ENCODE results near the gene NOSIP.
"Not testable (repeated sequence)": the region's sequence is repeated elsewhere in the genome, so short reads cannot be mapped to it uniquely, and the experiment has no call there.

Gene NOSIP, protein sequence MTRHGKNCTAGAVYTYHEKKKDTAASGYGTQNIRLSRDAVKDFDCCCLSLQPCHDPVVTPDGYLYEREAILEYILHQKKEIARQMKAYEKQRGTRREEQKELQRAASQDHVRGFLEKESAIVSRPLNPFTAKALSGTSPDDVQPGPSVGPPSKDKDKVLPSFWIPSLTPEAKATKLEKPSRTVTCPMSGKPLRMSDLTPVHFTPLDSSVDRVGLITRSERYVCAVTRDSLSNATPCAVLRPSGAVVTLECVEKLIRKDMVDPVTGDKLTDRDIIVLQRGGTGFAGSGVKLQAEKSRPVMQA

DNA sequence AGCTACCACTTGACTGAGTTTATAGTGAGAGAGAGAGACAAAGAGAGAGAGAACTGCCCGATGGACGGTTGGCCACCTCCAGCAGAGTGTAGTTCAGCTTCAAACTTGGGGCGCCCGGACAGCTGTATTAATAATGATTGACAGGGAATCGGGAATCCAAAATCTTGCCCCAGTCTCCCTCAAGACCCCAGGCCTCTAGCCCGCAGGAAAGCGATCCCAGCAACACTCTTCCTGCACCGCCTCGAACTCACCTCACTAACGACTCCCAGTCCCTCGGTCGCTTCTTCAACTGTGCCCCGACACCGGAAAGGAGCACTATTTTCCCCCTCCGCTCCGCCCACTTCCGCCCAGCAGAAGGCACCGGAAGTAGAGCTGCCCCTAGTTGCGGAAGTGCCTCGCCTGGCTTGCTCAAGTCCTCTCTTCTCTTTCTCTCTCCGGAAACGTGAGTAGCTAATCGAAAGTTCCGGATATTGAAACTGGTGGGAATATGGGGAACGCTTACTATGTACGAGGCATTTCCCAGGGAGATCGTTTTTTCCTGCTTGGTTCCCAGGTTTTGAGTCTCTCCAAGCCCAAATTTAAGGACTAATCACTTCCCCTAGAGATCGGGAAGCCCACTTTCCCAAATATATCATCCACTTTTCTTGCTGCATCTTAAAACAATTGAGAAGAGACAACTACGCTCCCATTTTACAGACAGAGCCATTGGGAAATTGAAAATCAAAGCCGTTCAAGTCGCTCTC is at the start of gene NOSIP:
Gene NOSIP, minus strand, starts transcription at position 293 of the 743 bp plus-strand sequence. CDS start 19,865 bp downstream, outside the sequence.
- H3K27ac ChIP-seq: peak within 1 kb of the TSS; percentile 52
- DNase-seq (ENCODE audit: low read depth, low spot score): peak; percentile 88

DNA sequence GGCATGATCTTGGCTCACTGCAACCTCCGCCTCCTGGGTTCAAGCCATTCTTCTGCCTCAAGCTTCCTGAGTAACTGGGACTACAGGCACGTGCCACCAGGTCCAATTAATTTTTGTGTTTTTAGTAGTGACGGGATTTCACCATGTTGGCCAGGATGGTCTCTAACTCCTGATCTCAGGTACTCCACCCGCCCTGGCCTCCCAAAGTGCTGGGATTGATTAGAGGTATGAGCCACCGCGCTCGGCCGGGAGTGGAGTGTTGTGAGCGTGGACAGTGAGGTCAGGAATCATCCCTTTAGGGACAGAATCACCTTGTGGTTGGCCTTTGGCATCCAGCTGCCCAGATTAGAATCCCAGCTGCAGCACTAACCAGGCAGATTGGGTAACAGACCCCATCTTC is 49.3 kb upstream of the NOSIP start:
- no peak for DNase-seq (ENCODE audit: low read depth, low spot score)
- H3K27ac ChIP-seq: no peak overlapping the region

DNA sequence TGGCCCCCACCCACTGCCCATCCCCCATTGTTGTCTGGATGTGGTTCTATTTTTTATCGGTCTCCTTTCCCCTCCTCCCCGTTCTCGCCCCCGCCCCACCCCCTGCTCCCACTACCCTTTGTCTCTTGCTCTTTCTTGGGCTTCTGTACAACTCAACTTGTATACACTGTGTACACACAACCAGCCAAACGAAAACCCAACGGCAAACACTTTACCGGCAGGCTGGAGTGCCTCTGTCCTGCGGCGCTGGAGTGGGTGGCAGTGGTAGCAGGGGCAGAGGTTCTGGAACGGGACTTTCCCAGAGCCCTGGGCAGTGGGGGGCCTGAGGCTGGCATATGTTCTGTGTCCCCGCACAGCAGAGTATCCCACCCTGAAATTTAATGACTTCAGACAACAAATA is 45.9 kb upstream of the NOSIP start:
- no peak overlapping the region for H3K27ac ChIP-seq
- no peak for DNase-seq (ENCODE audit: low read depth, low spot score)

DNA sequence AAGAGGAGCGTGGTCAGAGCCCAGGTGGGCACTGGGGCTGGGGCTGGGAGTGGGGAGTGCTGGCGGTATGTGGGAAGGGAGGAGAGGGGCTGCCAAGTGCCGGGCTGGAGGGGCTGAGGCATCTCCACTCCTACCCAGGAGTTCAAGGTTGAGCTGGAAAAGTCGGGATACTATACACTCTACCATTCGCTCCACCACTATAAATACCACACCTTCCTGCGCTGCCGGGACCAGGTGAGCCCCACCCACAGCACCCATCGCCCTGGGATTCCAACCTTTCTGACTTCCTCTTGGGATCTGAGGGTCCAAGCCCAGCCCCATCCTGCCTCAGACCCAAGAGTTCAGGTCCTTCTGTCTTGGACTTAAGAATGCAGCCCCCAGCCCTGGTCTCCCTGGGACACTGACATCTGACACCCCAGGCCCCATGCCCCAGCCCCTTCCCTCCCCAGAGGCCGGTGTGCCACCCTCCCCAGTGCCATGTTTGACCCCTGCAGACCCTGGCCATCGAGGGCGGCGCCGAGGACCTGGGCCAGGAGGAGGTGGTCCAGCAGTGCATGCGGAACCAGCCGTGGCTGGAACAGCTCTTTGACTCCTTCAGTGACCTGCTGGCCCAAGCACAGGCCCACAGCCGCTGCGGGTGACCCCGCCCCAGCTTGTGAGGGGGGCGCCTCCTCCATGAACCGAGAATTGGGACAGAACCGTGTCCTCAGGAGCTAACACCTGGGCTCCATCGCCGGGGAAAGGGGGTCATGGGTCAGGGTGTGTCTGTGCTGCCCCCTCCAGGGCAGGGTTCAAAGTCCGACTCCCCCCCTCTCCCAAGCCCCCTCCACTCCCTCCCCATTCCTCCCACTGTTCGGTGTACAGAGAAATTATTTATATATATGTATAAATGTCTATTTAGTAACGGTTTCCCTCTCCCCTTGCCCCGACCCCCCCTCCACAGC is 44.9 kb upstream of the NOSIP start:
- no peak for DNase-seq (ENCODE audit: low read depth, low spot score)
- H3K27ac ChIP-seq: no peak overlapping the region

DNA sequence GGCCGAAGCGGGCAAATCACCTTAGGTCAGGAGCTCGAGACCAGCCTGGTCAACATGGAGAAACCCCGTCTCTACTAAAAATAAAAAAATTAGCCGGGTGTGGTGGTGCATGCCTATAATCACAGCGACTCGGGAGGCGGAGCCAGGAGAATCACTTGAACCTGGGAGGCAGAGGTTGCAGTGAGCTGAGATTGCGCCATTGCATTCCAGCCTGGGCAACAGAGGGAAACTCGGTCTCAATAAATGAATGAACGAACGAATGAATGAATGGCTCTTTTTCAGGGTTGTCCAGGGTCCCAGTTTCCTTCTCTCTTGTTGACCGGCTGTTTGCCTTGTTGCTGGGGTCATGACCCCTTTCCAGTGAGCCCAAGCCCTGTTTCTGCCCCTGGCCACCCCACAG is 37.5 kb upstream of the NOSIP start:
- not testable (repeated sequence) for DNase-seq (ENCODE audit: low read depth, low spot score); H3K27ac ChIP-seq

DNA sequence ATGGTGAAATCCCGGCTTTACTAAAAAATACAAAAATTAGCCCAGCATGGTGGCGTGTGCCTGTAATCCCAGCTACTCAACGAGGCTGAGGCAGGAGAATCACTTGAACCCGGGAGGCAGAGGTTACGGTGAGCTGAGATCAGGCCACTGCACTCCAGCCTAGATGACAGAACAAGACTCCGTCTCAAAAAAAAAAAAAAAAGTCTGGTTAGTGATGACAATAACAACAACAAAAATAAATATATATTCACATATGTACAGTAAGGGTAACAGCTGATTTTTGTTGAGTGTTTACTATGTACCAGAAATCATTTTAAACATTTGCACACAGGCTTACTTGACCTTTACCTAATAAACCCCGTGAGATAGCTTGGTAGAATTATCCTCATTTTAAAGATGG is 36.6 kb upstream of the NOSIP start:
- DNase-seq (ENCODE audit: low read depth, low spot score): no peak
- no peak overlapping the region for H3K27ac ChIP-seq

GRCh38 chr19:49616532-49616931 is 36.2 kb upstream of the NOSIP start:
- H3K27ac ChIP-seq: no peak overlapping the region
- no peak for DNase-seq (ENCODE audit: low read depth, low spot score)

GRCh38 chr19:49615861-49616260 is 35.5 kb upstream of the NOSIP start:
- DNase-seq (ENCODE audit: low read depth, low spot score): no peak
- H3K27ac ChIP-seq: no peak overlapping the region

DNA sequence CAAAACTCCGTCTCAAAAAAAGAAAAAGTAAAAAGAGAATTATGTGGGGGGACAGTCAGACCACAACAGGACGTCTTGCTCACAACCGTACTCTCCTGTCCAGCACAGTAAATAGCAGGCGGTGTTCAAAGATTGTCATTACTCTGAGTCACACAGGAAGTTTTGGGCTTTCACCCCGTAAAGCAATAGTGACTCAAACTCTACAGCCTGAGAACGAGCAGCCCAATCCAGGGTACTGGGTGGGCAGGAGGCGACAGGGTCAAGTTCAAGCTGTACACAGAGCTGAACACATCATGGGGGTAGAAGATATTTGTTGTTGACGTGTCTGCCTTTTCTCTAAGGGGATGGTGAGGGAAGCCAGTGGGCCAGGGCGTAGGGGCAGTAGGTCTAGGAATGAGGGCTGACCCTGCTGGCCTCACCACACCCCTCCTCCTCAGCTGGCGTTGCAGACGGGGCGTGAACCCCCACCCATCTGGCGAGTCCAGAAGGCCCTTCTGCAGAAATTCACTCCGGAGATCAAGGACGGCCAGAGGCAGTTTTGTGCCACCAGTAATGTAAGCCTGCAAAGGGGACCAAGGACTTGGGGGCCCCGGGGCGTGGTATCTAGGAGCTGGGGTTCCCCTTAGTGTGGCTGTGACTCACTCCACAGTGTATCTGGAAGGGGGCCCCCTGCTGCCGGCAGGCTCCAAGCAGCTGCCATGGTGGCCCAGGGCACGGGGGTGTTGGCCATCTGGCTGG is 33.9 kb upstream of the NOSIP start:
- peak overlapping the region; percentile 79 for H3K27ac ChIP-seq
- DNase-seq (ENCODE audit: low read depth, low spot score): peak; percentile 22

DNA sequence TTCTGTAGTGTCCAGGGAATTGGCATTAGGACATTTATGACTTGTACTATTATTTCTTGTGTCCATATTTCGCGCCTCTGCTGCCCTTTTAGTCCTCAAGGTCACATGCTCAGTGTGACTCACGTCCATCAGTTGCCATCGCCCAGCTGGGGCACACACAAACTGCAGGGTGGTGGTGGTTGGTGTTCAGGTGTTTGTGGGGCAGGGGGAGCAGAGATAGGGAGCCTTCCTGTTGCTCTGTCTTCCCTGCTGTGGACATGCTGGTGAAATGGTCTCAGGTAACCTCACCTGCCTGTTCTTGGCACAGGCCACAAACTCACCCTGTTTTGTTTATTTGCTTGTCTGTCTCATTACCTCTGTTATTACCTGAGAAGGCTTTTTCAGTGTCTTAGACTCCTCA is 33.0 kb upstream of the NOSIP start:
- H3K27ac ChIP-seq: peak overlapping the region; percentile 79
- no peak for DNase-seq (ENCODE audit: low read depth, low spot score)

- DNase-seq (ENCODE audit: low read depth, low spot score): no peak
- no peak overlapping the region for H3K27ac ChIP-seq
Observed at GRCh38 chr19:49609499-49610092, 29.2 kb upstream of the NOSIP start.

GRCh38 chr19:49605605-49606004 is 25.2 kb upstream of the NOSIP start:
- no peak for DNase-seq (ENCODE audit: low read depth, low spot score)
- no peak overlapping the region for H3K27ac ChIP-seq

DNA sequence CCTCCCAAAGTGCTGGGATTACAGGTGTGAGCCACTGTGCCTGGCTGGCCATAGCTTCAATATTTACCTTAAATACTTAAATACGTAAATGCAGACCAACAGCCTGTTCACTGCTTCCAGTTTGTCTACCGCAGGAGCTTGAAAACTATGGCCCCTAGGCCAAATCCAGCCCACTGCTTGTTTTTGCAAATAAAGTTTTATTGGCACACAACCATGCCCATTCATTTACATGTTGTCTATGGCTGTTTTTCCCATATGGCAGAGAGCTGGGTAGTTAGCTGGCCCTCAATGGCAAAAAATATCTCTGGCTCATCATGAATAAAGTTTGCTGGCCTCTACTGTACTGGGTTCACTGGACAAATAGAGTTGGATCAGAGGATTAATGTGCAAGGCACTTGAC is 22.4 kb upstream of the NOSIP start:
- no peak for DNase-seq (ENCODE audit: low read depth, low spot score)

DNA sequence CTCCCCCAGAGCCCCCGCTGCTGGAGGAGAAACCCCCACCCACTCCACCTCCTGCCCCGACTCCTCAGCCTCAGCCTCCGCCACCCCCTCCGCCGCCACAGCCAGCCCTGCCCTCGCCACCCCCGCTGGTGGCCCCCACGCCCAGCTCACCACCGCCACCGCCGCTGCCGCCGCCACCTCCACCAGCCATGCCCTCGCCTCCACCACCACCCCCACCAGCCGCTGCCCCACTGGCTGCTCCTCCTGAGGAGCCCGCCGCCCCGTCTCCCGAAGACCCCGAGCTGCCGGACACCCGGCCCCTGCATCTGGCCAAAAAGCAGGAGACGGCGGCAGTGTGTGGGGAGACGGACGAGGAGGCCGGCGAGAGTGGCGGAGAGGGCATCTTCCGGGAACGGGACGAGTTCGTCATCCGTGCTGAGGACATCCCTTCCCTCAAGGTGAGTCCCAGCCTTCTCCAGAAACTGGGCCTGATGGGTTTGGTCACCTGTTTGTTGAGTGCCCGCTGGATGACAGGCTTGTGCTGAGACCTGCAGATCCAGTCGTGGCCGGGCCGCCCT is 21.2 kb upstream of the NOSIP start:
- no peak overlapping the region for H3K27ac ChIP-seq
- DNase-seq (ENCODE audit: low read depth, low spot score): no peak

More for the DNA sequence above, 22.4 kb upstream of the NOSIP start:
- H3K27ac ChIP-seq: no peak overlapping the region

DNA sequence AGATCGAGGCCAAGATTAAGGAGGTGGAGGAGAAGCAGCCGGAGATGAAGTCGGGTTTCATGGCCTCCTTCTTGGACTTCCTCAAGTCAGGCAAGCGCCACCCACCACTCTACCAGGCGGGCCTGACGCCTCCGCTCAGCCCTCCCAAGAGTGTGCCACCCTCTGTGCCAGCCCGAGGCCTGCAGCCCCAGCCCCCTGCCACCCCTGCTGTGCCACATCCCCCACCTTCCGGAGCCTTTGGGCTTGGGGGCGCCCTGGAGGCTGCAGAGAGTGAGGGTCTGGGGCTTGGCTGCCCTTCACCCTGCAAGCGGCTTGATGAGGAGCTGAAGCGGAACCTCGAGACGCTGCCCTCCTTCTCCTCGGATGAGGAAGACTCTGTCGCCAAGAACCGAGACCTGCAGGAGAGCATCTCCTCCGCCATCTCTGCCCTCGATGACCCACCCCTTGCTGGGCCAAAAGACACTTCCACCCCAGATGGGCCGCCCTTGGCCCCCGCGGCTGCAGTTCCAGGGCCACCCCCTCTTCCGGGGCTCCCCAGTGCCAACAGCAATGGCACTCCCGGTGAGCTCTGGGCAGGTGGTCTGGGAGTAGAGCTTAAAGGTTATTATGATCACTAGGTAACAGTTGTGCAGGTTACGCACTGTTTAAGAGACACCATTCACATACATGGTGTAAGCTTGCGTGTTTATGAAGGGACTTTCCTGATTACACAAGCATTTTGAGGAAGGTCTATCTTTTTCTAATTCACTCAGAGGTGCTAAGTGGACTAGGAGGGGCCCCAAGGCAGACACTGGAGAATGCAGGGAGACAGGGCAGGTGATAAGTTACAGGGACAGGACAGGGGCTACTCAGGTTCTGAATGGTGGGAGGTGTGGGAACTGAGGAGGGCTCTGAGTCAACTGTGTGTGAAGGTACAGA is 19.3 kb upstream of the NOSIP start:
- no peak overlapping the region for H3K27ac ChIP-seq
- DNase-seq (ENCODE audit: low read depth, low spot score): no peak

GRCh38 chr19:49597703-49597974 is 17.3 kb upstream of the NOSIP start:
- no peak overlapping the region for H3K27ac ChIP-seq
- DNase-seq (ENCODE audit: low read depth, low spot score): no peak

GRCh38 chr19:49596954-49597702 is 16.8 kb upstream of the NOSIP start:
- H3K27ac ChIP-seq: no peak overlapping the region
- no peak for DNase-seq (ENCODE audit: low read depth, low spot score)

DNA sequence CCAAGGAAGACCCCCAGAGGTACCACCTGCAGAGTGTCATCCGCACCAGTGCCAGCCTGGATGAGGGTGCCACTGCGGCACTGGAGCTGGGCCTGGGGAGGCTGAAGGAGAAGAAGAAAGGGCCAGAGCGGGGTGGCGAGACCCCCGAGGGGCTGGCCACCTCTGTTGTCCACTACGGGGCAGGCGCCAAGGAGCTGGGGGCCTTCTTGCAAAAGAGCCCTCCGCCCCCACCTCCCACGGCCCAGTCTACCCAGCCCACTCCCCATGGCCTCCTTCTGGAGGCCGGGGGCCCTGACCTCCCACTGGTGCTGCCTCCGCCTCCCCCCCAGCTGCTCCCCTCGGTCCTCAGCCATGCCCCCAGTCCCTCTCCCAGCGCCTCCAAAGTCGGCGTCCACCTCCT is 16.1 kb upstream of the NOSIP start:
- no peak overlapping the region for H3K27ac ChIP-seq
- no peak for DNase-seq (ENCODE audit: low read depth, low spot score)
